ENCODE results near the gene SCNN1G. TPM values are rescaled to one million over a fixed set of nuclear protein-coding genes. Genes with fewer than 3 reads are reported as not detected.

Gene SCNN1G
- total and polyA plus RNA-seq, 2 of the 13 experiments (the other 11 are each of a cell fraction or from before 2014, with no cell fraction given): not detected

GRCh38 chr16:23148513-23149266 lies 33.9 kb upstream of the SCNN1G start (continued):
- TF ChIP-seq PRDM10 (CRISPR knock-in tag; IDR thresholded peaks at IDR 0.05; ENCODE audit: low read depth) (no peak), ZNF337 (CRISPR knock-in tag; IDR thresholded peaks at IDR 0.05; ENCODE audit: borderline replicate concordance, low read depth) (0 out of 2 replicates have a peak, but pooled peaks have one; percentile 85), DR1 (CRISPR knock-in tag; IDR thresholded peaks at IDR 0.05) (peak; percentile 44; the same call in 1 of the 2 replicates), ZBTB38 (CRISPR knock-in tag; IDR thresholded peaks at IDR 0.05) (peak; percentile 79), ZNF605 (CRISPR knock-in tag; IDR thresholded peaks at IDR 0.05) (no peak), DBP (CRISPR knock-in tag; IDR thresholded peaks at IDR 0.05; ENCODE audit: not compliant biosample characterization) (no peak), NFKB2 (CRISPR knock-in tag; IDR thresholded peaks at IDR 0.05; ENCODE audit: borderline replicate concordance) (0 out of 2 replicates have a peak, but pooled peaks have one; percentile 66), MXD4 (CRISPR knock-in tag; IDR thresholded peaks at IDR 0.05) (peak; percentile 90), ZNF205 (CRISPR knock-in tag; IDR thresholded peaks at IDR 0.05) (peak; percentile 32; the same call in 1 of the 2 replicates), RXRA (CRISPR knock-in tag; IDR thresholded peaks at IDR 0.05) (peak; percentile 94), TBX3 (IDR thresholded peaks at IDR 0.05; ENCODE audit: borderline replicate concordance) (no peak), NFYB (CRISPR knock-in tag; IDR thresholded peaks at IDR 0.05) (no peak; the same call in 1 of the 2 replicates), ZNF451 (CRISPR knock-in tag; IDR thresholded peaks at IDR 0.05) (no peak), POLR2G (IDR thresholded peaks at IDR 0.05; ENCODE audit: low read depth, low read length) (peak; percentile 64), ZNF558 (CRISPR knock-in tag; IDR thresholded peaks at IDR 0.05; ENCODE audit: borderline replicate concordance) (no peak; the same call in 1 of the 2 replicates), SATB2 (CRISPR knock-in tag; IDR thresholded peaks at IDR 0.05) (peak; percentile 85; the same call in 1 of the 2 replicates), ZNF33B (CRISPR knock-in tag; IDR thresholded peaks at IDR 0.05) (0 out of 2 replicates have a peak, but pooled peaks have one; percentile 29), ZNF644 (CRISPR knock-in tag; IDR thresholded peaks at IDR 0.05; ENCODE audit: low read depth) (no peak), MXD1 (CRISPR knock-in tag; IDR thresholded peaks at IDR 0.05) (peak; percentile 92), EP300 (IDR thresholded peaks at IDR 0.05; ENCODE audit: low read depth in 2 of 2, low read length in 2 of 2) (0 out of 4 replicates have a peak, but pooled peaks of 1 of the 2 experiments have one; percentile 13), EP300 (CRISPR knock-in tag; IDR thresholded peaks at IDR 0.05; ENCODE audit: borderline replicate concordance) (0 out of 2 replicates have a peak, but pooled peaks have one; percentile 50), ZNF615 (CRISPR knock-in tag; IDR thresholded peaks at IDR 0.05; ENCODE audit: borderline replicate concordance) (no peak), RARG (CRISPR knock-in tag; IDR thresholded peaks at IDR 0.05; ENCODE audit: low read depth) (no peak), CBX5 (CRISPR knock-in tag; IDR thresholded peaks at IDR 0.05; ENCODE audit: borderline replicate concordance) (no peak)

All from HepG2 (cell line).